Liver (tissue), 3 donors: Measurements from ENCODE around the gene MANBA.

Experiments
- EGR1 ChIP-seq, 2 donors: IDR thresholded peaks; 2 replicates each; pipeline ENCODE4 v1.6.1; 2016 to 2018; ENCODE audit warnings: antibody characterized with exemption in 2 of 2, low read depth in 2 of 2
- GABPA ChIP-seq, 2 donors: IDR thresholded peaks in 1 of 2; conservative IDR thresholded peaks in 1 of 2; 2 replicates each; pipeline ENCODE4 v1.6.1; 2016; ENCODE audit warnings: antibody characterized with exemption in 2 of 2, mild to moderate bottlenecking in 1 of 2, moderate library complexity in 1 of 2
- HNF4A ChIP-seq, 2 donors: conservative IDR thresholded peaks; 2 replicates each; pipeline ENCODE4 v1.6.1; 2016; ENCODE audit warnings: antibody characterized with exemption in 2 of 2, mild to moderate bottlenecking in 2 of 2
- MAX ChIP-seq: IDR thresholded peaks from 2 replicates; pipeline ENCODE4 v1.6.1; 2016; ENCODE audit warnings: antibody characterized with exemption
- NR2F2 ChIP-seq: IDR thresholded peaks from 2 replicates; pipeline ENCODE4 v1.6.1; 2016; ENCODE audit warnings: antibody characterized with exemption
- RAD21 ChIP-seq, 2 donors: IDR thresholded peaks; 2 replicates each; pipeline ENCODE4 v1.6.1; 2016; ENCODE audit warnings: antibody characterized with exemption in 2 of 2, mild to moderate bottlenecking in 2 of 2
- REST ChIP-seq: IDR thresholded peaks from 2 replicates; pipeline ENCODE4 v1.6.1; 2016; ENCODE audit warnings: antibody characterized with exemption, mild to moderate bottlenecking
- RXRA ChIP-seq, 2 donors: IDR thresholded peaks; 2 replicates each; pipeline ENCODE4 v1.6.1; 2017 to 2018; ENCODE audit warnings: antibody characterized with exemption in 2 of 2, mild to moderate bottlenecking in 1 of 2
- SP1 ChIP-seq: IDR thresholded peaks from 2 replicates; pipeline ENCODE4 v1.6.1; 2018; ENCODE audit warnings: antibody characterized with exemption, mild to moderate bottlenecking
- TAF1 ChIP-seq: conservative IDR thresholded peaks from 2 replicates; pipeline ENCODE4 v1.6.1; 2016; ENCODE audit warnings: antibody characterized with exemption, mild to moderate bottlenecking
- YY1 ChIP-seq: IDR thresholded peaks from 2 replicates; pipeline ENCODE4 v1.6.1; 2016; ENCODE audit warnings: antibody characterized with exemption, mild to moderate bottlenecking
- TF ChIP-seq, protein P1 (sequence below): IDR thresholded peaks from 2 replicates; pipeline ENCODE4 v1.6.1; 2016; ENCODE audit warnings: antibody characterized with exemption
- TF ChIP-seq, protein P2 (sequence below): fragments of 150-350 bp; IDR thresholded peaks from 2 replicates; pipeline ENCODE4 v1.5.1; 2017; ENCODE audit warnings: improper control_type of control experiment, low read depth, low read length; ENCODE audit not compliant: missing input control
- donor health status: healthy.
- donor health status: healthy.

GRCh38 chr4:102599886-102600285 lies 160.9 kb downstream of the MANBA start:
- TF ChIP-seq, protein P1, sequence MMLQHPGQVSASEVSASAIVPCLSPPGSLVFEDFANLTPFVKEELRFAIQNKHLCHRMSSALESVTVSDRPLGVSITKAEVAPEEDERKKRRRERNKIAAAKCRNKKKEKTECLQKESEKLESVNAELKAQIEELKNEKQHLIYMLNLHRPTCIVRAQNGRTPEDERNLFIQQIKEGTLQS = no peak
- TF ChIP-seq SP1 (no peak), REST (no peak), GABPA (IDR thresholded peaks at IDR 0.05 in 1 of 2, conservative IDR thresholded peaks at IDR 0.05 in 1 of 2) (no peak), TAF1 (no peak), MAX (no peak), RAD21 (IDR thresholded peaks at IDR 0.05) (no peak), EGR1 (IDR thresholded peaks at IDR 0.05; ENCODE audit: low read depth in 2 of 2) (no peak), HNF4A (conservative IDR thresholded peaks at IDR 0.05) (no peak), YY1 (no peak), NR2F2 (no peak), RXRA (IDR thresholded peaks at IDR 0.05) (no peak)
- TF ChIP-seq, protein P2, sequence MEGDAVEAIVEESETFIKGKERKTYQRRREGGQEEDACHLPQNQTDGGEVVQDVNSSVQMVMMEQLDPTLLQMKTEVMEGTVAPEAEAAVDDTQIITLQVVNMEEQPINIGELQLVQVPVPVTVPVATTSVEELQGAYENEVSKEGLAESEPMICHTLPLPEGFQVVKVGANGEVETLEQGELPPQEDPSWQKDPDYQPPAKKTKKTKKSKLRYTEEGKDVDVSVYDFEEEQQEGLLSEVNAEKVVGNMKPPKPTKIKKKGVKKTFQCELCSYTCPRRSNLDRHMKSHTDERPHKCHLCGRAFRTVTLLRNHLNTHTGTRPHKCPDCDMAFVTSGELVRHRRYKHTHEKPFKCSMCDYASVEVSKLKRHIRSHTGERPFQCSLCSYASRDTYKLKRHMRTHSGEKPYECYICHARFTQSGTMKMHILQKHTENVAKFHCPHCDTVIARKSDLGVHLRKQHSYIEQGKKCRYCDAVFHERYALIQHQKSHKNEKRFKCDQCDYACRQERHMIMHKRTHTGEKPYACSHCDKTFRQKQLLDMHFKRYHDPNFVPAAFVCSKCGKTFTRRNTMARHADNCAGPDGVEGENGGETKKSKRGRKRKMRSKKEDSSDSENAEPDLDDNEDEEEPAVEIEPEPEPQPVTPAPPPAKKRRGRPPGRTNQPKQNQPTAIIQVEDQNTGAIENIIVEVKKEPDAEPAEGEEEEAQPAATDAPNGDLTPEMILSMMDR = no peak
